ENCODE results near the gene GEMIN2. TPM values are rescaled to one million over a fixed set of nuclear protein-coding genes. Genes with fewer than 3 reads are reported as not detected.

GEMIN2 gene
- polyA plus RNA-seq, 2 of the 4 experiments (the other 2 are of a cell fraction) = 30.6 to 67.8 TPM

DNA sequence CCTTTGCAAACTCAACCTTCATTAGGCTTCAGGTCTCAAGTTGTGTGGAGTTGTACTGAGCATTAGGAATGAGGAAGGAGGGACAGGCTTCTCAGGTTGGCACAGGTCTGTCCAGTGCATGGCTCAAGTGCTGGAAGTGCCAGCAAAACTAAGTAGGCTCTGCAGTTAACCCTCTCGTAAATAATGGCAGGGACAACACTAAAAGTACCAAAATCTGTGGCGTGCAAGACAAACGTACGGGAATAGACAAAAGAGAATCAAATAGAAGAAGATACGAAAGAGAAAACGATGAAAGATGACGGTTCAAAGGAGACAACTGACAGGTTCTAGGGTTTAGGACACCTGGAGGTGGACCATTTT lies 55.4 kb downstream of the GEMIN2 start:
- DNase-seq (ENCODE audit: low read depth in 1 of 2, low spot score in 1 of 2) = no peak
- no peak for FAIRE-seq
- Histone ChIP-seq H3K27ac (peak overlapping the region; percentile 94 to 97), H3K4me2 (peak overlapping the region; percentile 90), H3K4me3 (peak overlapping the region; percentile 80), H3K4me1 (peaks cover 23% of the 10 kb centered on the region), H3K9me3 (no peaks in the 10 kb centered on the region)
- ChIA-PET CTCF (interaction anchor here (1.0 to 1.2 kb wide), 3 partner anchors 24 to 138 kb away, joined by 3 to 4 read pairs (median 3); no protein-coding TSS in a partner anchor), POLR2A (interaction anchor here (0.6 to 1.7 kb wide), 16 partner anchors 11 to 263 kb away, joined by 3 to 89 read pairs (median 7); partner anchors contain the start of genes FBXO33 and GEMIN2)
- TF ChIP-seq EP300 (IDR thresholded peaks at IDR 0.05) (no peak), ZNF302 (CRISPR knock-in tag; IDR thresholded peaks at IDR 0.05) (no peak), ZC3H11A (IDR thresholded peaks at IDR 0.05) (no peak), MAX (IDR thresholded peaks at IDR 0.05) (no peak), BHLHE40 (IDR thresholded peaks at IDR 0.05; ENCODE audit: low read depth, low read length) (no peak), MAFK (IDR thresholded peaks at IDR 0.05; ENCODE audit: partially characterized antibody) (no peak), RNF2 (IDR thresholded peaks at IDR 0.05; ENCODE audit: borderline replicate concordance, low read depth) (no peak), CEBPB (IDR thresholded peaks at IDR 0.05) (no peak), SREBF2 (IDR thresholded peaks at IDR 0.05) (no peak), ATOH8 (CRISPR knock-in tag; IDR thresholded peaks at IDR 0.05; ENCODE audit: low read depth) (no peak), HES2 (IDR thresholded peaks at IDR 0.05) (no peak), JUNB (IDR thresholded peaks at IDR 0.05) (no peak), RFX5 (IDR thresholded peaks at IDR 0.05) (no peak), CTCF (IDR thresholded peaks at IDR 0.05) (no peak)
- ATAC-seq = peak in 1 of 2 experiments; percentile 30; a peak in 3 of 6 replicates
- under 1% methylated on average over 7 of the region's 7 CpGs for WGBS (ENCODE audit: missing lambda C conversion rate)

DNA sequence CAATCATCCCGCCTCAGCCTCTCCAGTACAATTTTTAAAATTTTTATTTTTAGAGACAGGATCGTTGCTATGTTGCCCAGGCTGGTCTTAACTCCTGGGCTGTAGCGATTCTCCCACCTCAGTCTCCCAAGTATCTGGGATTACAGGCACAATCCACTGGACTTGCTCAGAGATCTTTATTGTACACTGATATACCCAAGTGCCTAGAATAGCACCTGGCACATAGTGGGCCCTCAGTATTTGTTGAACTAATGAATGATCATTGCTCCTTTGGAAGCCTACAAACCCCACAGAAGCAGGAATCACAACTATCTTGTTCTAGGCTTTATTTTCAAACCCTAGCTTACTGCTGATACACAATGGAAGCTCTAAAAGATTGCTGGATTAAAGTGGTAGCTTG lies 59.1 kb downstream of the GEMIN2 start:
- DNase-seq (ENCODE audit: low read depth in 1 of 2, low spot score in 1 of 2) = no peak
- ATAC-seq = no peak
- TF ChIP-seq RAD21 (conservative IDR thresholded peaks at IDR 0.05 in 1 of 2, IDR thresholded peaks at IDR 0.05 in 1 of 2) (no peak), MAX (IDR thresholded peaks at IDR 0.05) (no peak), BHLHE40 (IDR thresholded peaks at IDR 0.05; ENCODE audit: low read depth, low read length) (no peak), TFCP2L1 (CRISPR knock-in tag; IDR thresholded peaks at IDR 0.05) (no peak), HOXB5 (CRISPR knock-in tag; IDR thresholded peaks at IDR 0.05) (no peak), NFE2L2 (conservative IDR thresholded peaks at IDR 0.05; ENCODE audit: low read length) (no peak), ZC3H11A (IDR thresholded peaks at IDR 0.05) (no peak), FOXS1 (CRISPR knock-in tag; IDR thresholded peaks at IDR 0.05) (no peak), ATOH8 (CRISPR knock-in tag; IDR thresholded peaks at IDR 0.05; ENCODE audit: low read depth) (no peak), MAFK (IDR thresholded peaks at IDR 0.05; ENCODE audit: partially characterized antibody) (no peak)
- TF ChIP-seq, protein P1, sequence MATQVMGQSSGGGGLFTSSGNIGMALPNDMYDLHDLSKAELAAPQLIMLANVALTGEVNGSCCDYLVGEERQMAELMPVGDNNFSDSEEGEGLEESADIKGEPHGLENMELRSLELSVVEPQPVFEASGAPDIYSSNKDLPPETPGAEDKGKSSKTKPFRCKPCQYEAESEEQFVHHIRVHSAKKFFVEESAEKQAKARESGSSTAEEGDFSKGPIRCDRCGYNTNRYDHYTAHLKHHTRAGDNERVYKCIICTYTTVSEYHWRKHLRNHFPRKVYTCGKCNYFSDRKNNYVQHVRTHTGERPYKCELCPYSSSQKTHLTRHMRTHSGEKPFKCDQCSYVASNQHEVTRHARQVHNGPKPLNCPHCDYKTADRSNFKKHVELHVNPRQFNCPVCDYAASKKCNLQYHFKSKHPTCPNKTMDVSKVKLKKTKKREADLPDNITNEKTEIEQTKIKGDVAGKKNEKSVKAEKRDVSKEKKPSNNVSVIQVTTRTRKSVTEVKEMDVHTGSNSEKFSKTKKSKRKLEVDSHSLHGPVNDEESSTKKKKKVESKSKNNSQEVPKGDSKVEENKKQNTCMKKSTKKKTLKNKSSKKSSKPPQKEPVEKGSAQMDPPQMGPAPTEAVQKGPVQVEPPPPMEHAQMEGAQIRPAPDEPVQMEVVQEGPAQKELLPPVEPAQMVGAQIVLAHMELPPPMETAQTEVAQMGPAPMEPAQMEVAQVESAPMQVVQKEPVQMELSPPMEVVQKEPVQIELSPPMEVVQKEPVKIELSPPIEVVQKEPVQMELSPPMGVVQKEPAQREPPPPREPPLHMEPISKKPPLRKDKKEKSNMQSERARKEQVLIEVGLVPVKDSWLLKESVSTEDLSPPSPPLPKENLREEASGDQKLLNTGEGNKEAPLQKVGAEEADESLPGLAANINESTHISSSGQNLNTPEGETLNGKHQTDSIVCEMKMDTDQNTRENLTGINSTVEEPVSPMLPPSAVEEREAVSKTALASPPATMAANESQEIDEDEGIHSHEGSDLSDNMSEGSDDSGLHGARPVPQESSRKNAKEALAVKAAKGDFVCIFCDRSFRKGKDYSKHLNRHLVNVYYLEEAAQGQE (IDR thresholded peaks at IDR 0.05) = no peak
- Histone ChIP-seq H3K27ac (peak overlapping the region in 1 of 2 experiments; percentile 95; a peak in 1 of 6 replicates), H3K9me3 (no peaks in the 10 kb centered on the region), H3K4me3 (no peak overlapping the region), H3K4me1 (peaks cover 42% of the 10 kb centered on the region), H3K4me2 (no peak overlapping the region)
- CTCF ChIA-PET = no interaction called here
- POLR2A ChIA-PET = interaction anchor here (0.7 kb wide), 1 partner anchor 94 kb away, joined by 3 read pairs; no protein-coding TSS in a partner anchor
- 71% methylated on average over 3 of the region's 3 CpGs for WGBS (ENCODE audit: missing lambda C conversion rate)
- no peak for FAIRE-seq
